Hepatocyte (in vitro differentiated cells): Measurements from ENCODE around the gene SLC27A3. TPM values are rescaled to one million over a fixed set of nuclear protein-coding genes. Genes with fewer than 3 reads are reported as not detected.

Experiments
- DNase-seq: peaks from one replicate; pipeline ENCODE4 v3.0.0-alpha.2; 2016; ENCODE audit warnings: low spot score
- H2AFZ ChIP-seq: fragments of 200-600 bp; sonication (generic); 2 replicates; pipeline ENCODE4 v1.6.0; 2016; ENCODE audit warnings: antibody characterized with exemption, mild to moderate bottlenecking
- H3K27ac ChIP-seq: fragments of 200-600 bp; sonication (generic); 2 replicates; pipeline ENCODE4 v1.5.1; 2016; ENCODE audit warnings: mild to moderate bottlenecking
- H3K27me3 ChIP-seq: fragments of 200-600 bp; sonication (generic); 2 replicates; pipeline ENCODE4 v1.6.1; 2016
- H3K36me3 ChIP-seq: fragments of 200-600 bp; sonication (generic); replicated peaks from 2 replicates; pipeline ENCODE4 v1.5.1; 2016; ENCODE audit warnings: low read depth; ENCODE audit not compliant: insufficient read depth
- H3K4me1 ChIP-seq: fragments of 200-600 bp; sonication (generic); 2 replicates; pipeline ENCODE4 v1.5.1; 2016; ENCODE audit warnings: mild to moderate bottlenecking, moderate library complexity; ENCODE audit not compliant: insufficient read depth
- H3K4me2 ChIP-seq: fragments of 200-600 bp; sonication (generic); 2 replicates; pipeline ENCODE4 v1.6.0; 2016
- H3K4me3 ChIP-seq: fragments of 200-600 bp; sonication (generic); 2 replicates; pipeline ENCODE4 v1.5.1; 2016; ENCODE audit warnings: mild to moderate bottlenecking
- H3K79me2 ChIP-seq: fragments of 200-600 bp; sonication (generic); 2 replicates; pipeline ENCODE4 v1.6.0; 2017; ENCODE audit warnings: mild to moderate bottlenecking
- H3K9me2 ChIP-seq: fragments of 200-600 bp; sonication (generic); replicated peaks from 2 replicates; pipeline ENCODE4 v1.6.0; 2017; ENCODE audit warnings: mild to moderate bottlenecking; ENCODE audit not compliant: insufficient read depth
- H3K9me3 ChIP-seq: fragments of 200-600 bp; sonication (generic); 2 replicates; pipeline ENCODE4 v1.5.1; 2016; ENCODE audit warnings: low read depth, mild to moderate bottlenecking
- H4K20me1 ChIP-seq: fragments of 200-600 bp; sonication (generic); 2 replicates; pipeline ENCODE4 v1.6.0; 2016; ENCODE audit warnings: mild to moderate bottlenecking; ENCODE audit not compliant: insufficient read depth, poor library complexity, severe bottlenecking
- CTCF ChIP-seq: fragments of 200-600 bp; sonication (generic); IDR thresholded peaks from 2 replicates; pipeline ENCODE4 v1.5.1; 2016; ENCODE audit warnings: antibody characterized with exemption, mild to moderate bottlenecking; ENCODE audit not compliant: poor library complexity
- EZH2 ChIP-seq: fragments of 200-600 bp; sonication (generic); IDR thresholded peaks from 2 replicates; pipeline ENCODE4 v1.6.1; 2016; ENCODE audit warnings: antibody characterized with exemption, mild to moderate bottlenecking, borderline replicate concordance
- EZH2phosphoT487 ChIP-seq: fragments of 200-600 bp; sonication (generic); IDR thresholded peaks from one replicate; pipeline ENCODE4 v1.6.1; 2018; ENCODE audit warnings: antibody characterized with exemption, mild to moderate bottlenecking, low read depth, moderate library complexity; ENCODE audit not compliant: unreplicated experiment, severe bottlenecking
- WGBS: methylation state at CpG from one replicate; pipeline ENCODE4 v1.1.6; 2016; ENCODE audit warnings: low lambda C conversion rate; ENCODE audit errors: missing lambda C conversion rate; 5-methylcytosine and 5-hydroxymethylcytosine counted together
- polyA plus RNA-seq: library from polyadenylated mRNA; unstranded; fragments of >200 nt; fragmentation: Nextera tagmentation; extraction: Ambion mirVana; gene quantifications from 2 replicates; pipeline ENCODE4 v1.2.1, GENCODE V29; 2016
- total RNA-seq: library from RNA; depleted of rRNA; stranded (reverse); fragments of >200 nt; gene quantifications from 2 replicates; pipeline ENCODE4 v1.2.3, GENCODE V29; 2014

The SLC27A3 gene
- total and polyA plus RNA-seq, 2 experiments from 2014 or later: 21.5 to 37.2 TPM

DNA sequence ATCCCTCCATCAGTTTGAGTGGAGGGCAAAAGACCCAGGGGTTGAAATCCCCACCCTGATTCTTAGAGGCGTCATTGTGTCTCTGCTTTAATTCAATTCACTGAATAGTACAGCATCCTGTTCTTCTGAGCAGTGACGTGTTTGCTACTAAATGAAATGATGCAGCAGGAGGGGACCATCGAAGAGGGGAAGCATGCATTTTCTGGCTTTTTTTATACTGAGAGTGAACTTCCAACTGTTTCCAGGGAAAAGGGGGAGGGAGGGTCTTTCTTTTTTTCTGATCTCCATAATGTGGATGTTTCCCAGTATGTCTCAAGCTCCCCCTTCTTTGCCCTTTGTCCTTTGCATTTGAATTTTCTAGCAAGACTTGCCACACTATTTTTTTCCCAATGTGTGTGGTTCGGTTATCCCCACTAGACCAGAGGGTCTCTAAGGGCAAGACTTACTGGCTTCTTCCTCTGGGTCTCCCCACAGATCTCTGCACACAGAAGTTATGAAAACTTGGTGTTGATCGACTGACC, 44.7 kb upstream of the SLC27A3 start:
- peak overlapping the region; percentile 55 for H3K27ac ChIP-seq
- WGBS: 71% methylated on average over 5 of the region's 5 CpGs
- no peak overlapping the region for H2AFZ ChIP-seq

GRCh38 chr1:153733970-153734369, 41.2 kb upstream of the SLC27A3 start:
- Histone ChIP-seq H3K4me1 (peaks cover 19% of the 10 kb centered on the region), H3K27me3 (no peaks in the 10 kb centered on the region), H3K9me2 (no peaks in the 10 kb centered on the region), H3K79me2 (peaks cover 60% of the 10 kb centered on the region), H3K4me3 (no peak overlapping the region), H4K20me1 (no peaks in the 10 kb centered on the region), H3K36me3 (no peaks in the 10 kb centered on the region), H3K4me2 (no peak overlapping the region), H3K27ac (no peak overlapping the region), H3K9me3 (no peaks in the 10 kb centered on the region), H2AFZ (no peak overlapping the region)
- no peak for DNase-seq
- no peak for TF ChIP-seq EZH2
- TF ChIP-seq EZH2phosphoT487: no peak
- no peak for TF ChIP-seq CTCF
- 89% methylated on average over 1 of the region's 1 CpG for WGBS

More for the DNA sequence above, 44.7 kb upstream of the SLC27A3 start:
- no peaks in the 10 kb centered on the region for H3K9me2 ChIP-seq
- H3K79me2 ChIP-seq: peaks cover 57% of the 10 kb centered on the region
- H3K9me3 ChIP-seq: no peaks in the 10 kb centered on the region
- peaks cover 21% of the 10 kb centered on the region for H3K4me1 ChIP-seq
- no peaks in the 10 kb centered on the region for H3K27me3 ChIP-seq
- no peaks in the 10 kb centered on the region for H3K36me3 ChIP-seq
- DNase-seq: no peak
- H3K4me3 ChIP-seq: no peak overlapping the region
- peak overlapping the region; percentile 89 for H3K4me2 ChIP-seq
- TF ChIP-seq CTCF (no peak), EZH2 (no peak), EZH2phosphoT487 (no peak)
- no peaks in the 10 kb centered on the region for H4K20me1 ChIP-seq

DNA sequence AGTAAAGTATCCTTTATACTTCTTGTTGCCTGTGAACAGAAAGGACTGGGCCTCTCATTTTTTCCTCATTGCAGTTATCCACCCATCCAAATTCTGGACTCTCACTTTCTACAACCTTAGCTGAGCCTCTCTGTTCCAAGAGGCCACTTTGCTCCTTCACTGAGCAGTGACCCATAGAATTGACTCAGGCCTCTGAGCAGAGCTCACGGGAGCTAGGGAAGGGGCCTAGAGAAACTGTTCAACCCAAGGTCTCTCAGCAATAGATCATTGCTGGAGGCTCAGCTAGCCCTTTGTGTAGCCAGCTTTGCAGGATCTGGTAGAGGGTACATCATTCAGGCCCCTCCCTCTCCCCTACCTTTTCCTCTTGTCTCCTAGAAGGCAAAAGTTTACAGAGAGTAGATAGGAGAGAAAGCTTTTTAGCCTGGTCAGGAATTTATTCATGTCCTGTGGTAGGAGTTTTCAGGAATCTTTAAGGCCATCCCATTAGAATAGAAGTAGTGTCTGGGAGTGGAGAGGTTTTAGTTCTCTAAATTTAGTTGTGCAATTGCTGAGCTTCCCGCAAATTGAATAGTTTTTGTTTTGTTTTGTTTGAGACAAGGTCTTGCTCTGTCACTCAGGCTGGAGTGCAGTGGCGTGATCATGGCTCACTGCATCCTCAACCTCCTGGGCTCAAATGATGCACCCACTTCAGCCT, 40.7 kb upstream of the SLC27A3 start:
- Histone ChIP-seq H3K4me1 (peaks cover 14% of the 10 kb centered on the region), H3K9me2 (no peaks in the 10 kb centered on the region), H4K20me1 (no peaks in the 10 kb centered on the region), H3K36me3 (no peaks in the 10 kb centered on the region), H3K4me3 (no peak overlapping the region), H3K27ac (no peak overlapping the region), H3K79me2 (peaks cover 54% of the 10 kb centered on the region), H2AFZ (no peak overlapping the region), H3K27me3 (no peaks in the 10 kb centered on the region), H3K4me2 (no peak overlapping the region), H3K9me3 (no peaks in the 10 kb centered on the region)
- WGBS: 72% methylated on average over 3 of the region's 3 CpGs
- DNase-seq: no peak
- TF ChIP-seq EZH2phosphoT487: no peak
- TF ChIP-seq CTCF: no peak
- TF ChIP-seq EZH2: no peak
